ENCODE measurements around the gene MEGF11.

The MEGF11 gene

GRCh38 chr15:66210684-66211083 is 42.9 kb downstream of the MEGF11 start:
- Histone ChIP-seq H3K9me3 (no peaks in the 10 kb centered on the region; the same call in 1 of the 2 replicates), H3K36me3 (replicated peaks) (no peaks in the 10 kb centered on the region), H3K4me3 (no peak overlapping the region), H3K27me3 (ENCODE audit: low read depth) (peaks cover 37% of the 10 kb centered on the region), H3K4me1 (no peaks in the 10 kb centered on the region)
- in situ Hi-C loops (cut with MboI; ENCODE audit: low sequenced_read_pairs), result no loop called here
- DNase-seq (ENCODE audit: low spot score in 2 of 2), result no peak

DNA sequence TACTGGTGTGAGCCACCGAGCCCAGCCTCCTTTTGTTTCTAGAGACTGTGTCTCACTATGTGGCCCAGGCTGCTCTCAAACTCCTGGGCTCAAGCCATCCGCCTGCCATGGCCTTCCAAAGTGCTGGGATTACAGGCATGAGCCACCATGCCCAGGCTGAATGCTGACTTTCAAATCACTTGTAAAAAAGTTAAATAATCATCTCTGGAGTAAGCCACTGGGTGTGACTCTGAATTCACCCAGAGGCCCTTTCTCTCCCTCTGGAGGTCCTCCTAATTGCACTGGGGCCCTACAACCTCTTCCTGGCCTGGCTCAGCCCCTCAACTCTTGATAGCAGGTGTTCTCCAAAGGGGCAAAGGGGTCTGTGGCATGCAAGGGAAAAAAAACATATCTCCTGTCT is 54.8 kb downstream of the MEGF11 start:
- DNase-seq (ENCODE audit: low spot score in 2 of 2), result no peak
- no peaks in the 10 kb centered on the region for H3K9me3 ChIP-seq
- peaks cover 20% of the 10 kb centered on the region for H3K27me3 ChIP-seq (ENCODE audit: low read depth)
- H3K4me3 ChIP-seq, result no peak overlapping the region
- no peaks in the 10 kb centered on the region for H3K4me1 ChIP-seq
- in situ Hi-C loops (cut with MboI; ENCODE audit: low sequenced_read_pairs), result no loop called here
- no peaks in the 10 kb centered on the region for H3K36me3 ChIP-seq (replicated peaks)

GRCh38 chr15:66196602-66197001 is 56.9 kb downstream of the MEGF11 start:
- in situ Hi-C loops (cut with MboI; ENCODE audit: low sequenced_read_pairs), result no loop called here
- Histone ChIP-seq H3K36me3 (replicated peaks) (no peaks in the 10 kb centered on the region), H3K4me3 (no peak overlapping the region), H3K9me3 (no peaks in the 10 kb centered on the region), H3K27me3 (ENCODE audit: low read depth) (peaks cover 29% of the 10 kb centered on the region), H3K4me1 (no peaks in the 10 kb centered on the region)
- no peak for DNase-seq (ENCODE audit: low spot score in 2 of 2)

GRCh38 chr15:66195621-66196230 is 57.8 kb downstream of the MEGF11 start:
- Histone ChIP-seq H3K9me3 (no peaks in the 10 kb centered on the region), H3K27me3 (ENCODE audit: low read depth) (peaks cover 32% of the 10 kb centered on the region), H3K4me1 (no peaks in the 10 kb centered on the region), H3K36me3 (replicated peaks) (no peaks in the 10 kb centered on the region), H3K4me3 (no peak overlapping the region)
- in situ Hi-C loops (cut with MboI; ENCODE audit: low sequenced_read_pairs), result no loop called here
- DNase-seq (ENCODE audit: low spot score in 2 of 2), result no peak

DNA sequence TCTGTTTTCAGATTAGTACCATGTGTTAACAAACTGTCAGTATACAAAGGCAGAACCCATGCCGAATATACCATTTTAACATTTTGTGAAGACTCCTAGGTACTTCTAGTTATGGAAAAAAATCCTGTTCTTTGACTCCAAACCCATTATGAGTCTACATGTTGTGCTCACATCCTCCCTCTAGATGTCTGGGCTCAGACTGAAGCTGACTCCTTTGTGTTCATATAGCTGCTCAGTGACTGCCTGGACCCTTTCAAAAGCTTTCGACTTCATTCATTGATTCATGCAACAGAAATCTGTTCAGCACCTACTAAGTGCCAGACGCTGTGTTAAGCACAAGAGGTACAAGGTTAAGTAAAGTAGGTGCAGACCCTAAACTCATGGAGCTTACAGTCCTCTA is 60.5 kb downstream of the MEGF11 start:
- Histone ChIP-seq H3K36me3 (replicated peaks) (no peaks in the 10 kb centered on the region), H3K4me3 (no peak overlapping the region), H3K9me3 (no peaks in the 10 kb centered on the region), H3K27me3 (ENCODE audit: low read depth) (peaks cover 40% of the 10 kb centered on the region), H3K4me1 (no peaks in the 10 kb centered on the region)
- DNase-seq (ENCODE audit: low spot score in 2 of 2), result no peak
- in situ Hi-C loops (cut with MboI; ENCODE audit: low sequenced_read_pairs), result no loop called here

DNA sequence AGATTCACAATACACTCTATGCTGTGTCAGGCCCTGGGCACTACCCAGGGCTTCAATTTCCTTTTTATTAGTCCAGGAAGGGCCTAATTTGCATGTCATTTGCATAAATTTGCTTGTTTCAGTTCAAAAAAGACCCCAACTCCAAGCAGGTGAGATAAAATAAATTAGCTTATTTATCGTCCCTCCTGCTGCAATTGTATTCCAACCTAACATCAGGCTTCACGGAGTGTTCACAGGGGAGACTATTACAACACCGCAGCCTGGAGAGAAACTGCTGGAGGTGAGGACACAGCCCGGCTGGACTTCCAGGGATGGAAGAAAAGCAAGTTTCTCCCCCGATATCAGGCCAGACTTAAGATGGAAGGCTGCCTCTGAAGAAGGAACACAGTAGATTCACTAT is 62.8 kb downstream of the MEGF11 start:
- in situ Hi-C loops (cut with MboI; ENCODE audit: low sequenced_read_pairs), result no loop called here
- Histone ChIP-seq H3K27me3 (ENCODE audit: low read depth) (peaks cover 54% of the 10 kb centered on the region), H3K4me3 (no peak overlapping the region), H3K36me3 (replicated peaks) (no peaks in the 10 kb centered on the region), H3K9me3 (no peaks in the 10 kb centered on the region), H3K4me1 (no peaks in the 10 kb centered on the region)
- no peak for DNase-seq (ENCODE audit: low spot score in 2 of 2)

GRCh38 chr15:66189291-66189690 is 64.3 kb downstream of the MEGF11 start:
- no peaks in the 10 kb centered on the region for H3K9me3 ChIP-seq
- H3K4me3 ChIP-seq, result no peak overlapping the region
- DNase-seq (ENCODE audit: low spot score in 2 of 2), result no peak
- in situ Hi-C loops (cut with MboI; ENCODE audit: low sequenced_read_pairs), result no loop called here
- peaks cover 68% of the 10 kb centered on the region for H3K27me3 ChIP-seq (ENCODE audit: low read depth)
- H3K36me3 ChIP-seq (replicated peaks), result no peaks in the 10 kb centered on the region
- H3K4me1 ChIP-seq, result no peaks in the 10 kb centered on the region

- Histone ChIP-seq H3K27me3 (ENCODE audit: low read depth) (peaks cover 68% of the 10 kb centered on the region), H3K9me3 (no peaks in the 10 kb centered on the region), H3K36me3 (replicated peaks) (no peaks in the 10 kb centered on the region), H3K4me1 (no peaks in the 10 kb centered on the region), H3K4me3 (no peak overlapping the region)
- DNase-seq (ENCODE audit: low spot score in 2 of 2), result no peak
- in situ Hi-C loops (cut with MboI; ENCODE audit: low sequenced_read_pairs), result no loop called here
Observed at GRCh38 chr15:66188464-66188863, 65.1 kb downstream of the MEGF11 start.

GRCh38 chr15:66187271-66187670 is 66.3 kb downstream of the MEGF11 start:
- Histone ChIP-seq H3K9me3 (no peaks in the 10 kb centered on the region), H3K36me3 (replicated peaks) (no peaks in the 10 kb centered on the region), H3K4me1 (no peaks in the 10 kb centered on the region), H3K4me3 (no peak overlapping the region), H3K27me3 (ENCODE audit: low read depth) (peaks cover 74% of the 10 kb centered on the region)
- in situ Hi-C loops (cut with MboI; ENCODE audit: low sequenced_read_pairs), result no loop called here
- DNase-seq (ENCODE audit: low spot score in 2 of 2), result no peak

DNA sequence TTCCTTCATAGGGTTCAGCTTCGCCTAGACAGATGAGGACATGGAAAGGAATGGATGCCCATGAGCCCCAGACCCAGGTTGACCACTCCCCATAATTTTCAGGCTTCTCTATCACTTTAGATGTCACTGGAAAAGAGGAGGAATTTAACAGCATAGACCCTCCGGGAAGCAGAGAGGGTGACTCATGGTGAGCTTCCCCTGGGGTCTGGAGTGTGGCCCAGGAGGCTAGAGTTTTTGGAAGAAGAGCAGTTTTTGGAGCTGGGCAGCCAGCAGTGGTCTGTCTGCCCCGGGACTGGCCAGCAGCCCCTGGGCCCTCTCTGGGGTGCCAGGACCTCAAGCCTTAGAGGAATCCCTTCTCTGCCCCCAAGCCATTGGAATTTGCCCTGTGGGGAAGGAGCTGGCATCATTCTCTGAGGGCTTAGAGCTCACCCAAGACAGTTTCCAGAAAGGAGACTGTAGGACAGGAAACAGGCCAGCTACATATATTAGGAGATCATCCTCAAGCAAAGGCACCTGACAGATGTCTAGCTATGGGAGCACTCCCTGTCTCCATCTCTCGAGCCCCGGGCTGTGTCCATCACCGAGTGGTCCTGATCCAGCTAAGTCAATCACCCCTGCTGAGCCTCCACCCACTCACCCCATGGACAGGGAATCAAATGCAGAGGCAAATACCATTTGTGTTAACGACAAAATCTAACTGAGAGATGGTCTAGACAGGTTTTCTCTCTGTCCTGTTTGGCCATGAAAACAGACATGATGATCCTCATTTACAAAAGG is 67.3 kb downstream of the MEGF11 start:
- Histone ChIP-seq H3K4me1 (no peaks in the 10 kb centered on the region), H3K9me3 (no peaks in the 10 kb centered on the region), H3K36me3 (replicated peaks) (no peaks in the 10 kb centered on the region), H3K27me3 (ENCODE audit: low read depth) (peaks cover 83% of the 10 kb centered on the region), H3K4me3 (no peak overlapping the region)
- in situ Hi-C loops (cut with MboI; ENCODE audit: low sequenced_read_pairs), result no loop called here
- DNase-seq (ENCODE audit: low spot score in 2 of 2), result no peak

DNA sequence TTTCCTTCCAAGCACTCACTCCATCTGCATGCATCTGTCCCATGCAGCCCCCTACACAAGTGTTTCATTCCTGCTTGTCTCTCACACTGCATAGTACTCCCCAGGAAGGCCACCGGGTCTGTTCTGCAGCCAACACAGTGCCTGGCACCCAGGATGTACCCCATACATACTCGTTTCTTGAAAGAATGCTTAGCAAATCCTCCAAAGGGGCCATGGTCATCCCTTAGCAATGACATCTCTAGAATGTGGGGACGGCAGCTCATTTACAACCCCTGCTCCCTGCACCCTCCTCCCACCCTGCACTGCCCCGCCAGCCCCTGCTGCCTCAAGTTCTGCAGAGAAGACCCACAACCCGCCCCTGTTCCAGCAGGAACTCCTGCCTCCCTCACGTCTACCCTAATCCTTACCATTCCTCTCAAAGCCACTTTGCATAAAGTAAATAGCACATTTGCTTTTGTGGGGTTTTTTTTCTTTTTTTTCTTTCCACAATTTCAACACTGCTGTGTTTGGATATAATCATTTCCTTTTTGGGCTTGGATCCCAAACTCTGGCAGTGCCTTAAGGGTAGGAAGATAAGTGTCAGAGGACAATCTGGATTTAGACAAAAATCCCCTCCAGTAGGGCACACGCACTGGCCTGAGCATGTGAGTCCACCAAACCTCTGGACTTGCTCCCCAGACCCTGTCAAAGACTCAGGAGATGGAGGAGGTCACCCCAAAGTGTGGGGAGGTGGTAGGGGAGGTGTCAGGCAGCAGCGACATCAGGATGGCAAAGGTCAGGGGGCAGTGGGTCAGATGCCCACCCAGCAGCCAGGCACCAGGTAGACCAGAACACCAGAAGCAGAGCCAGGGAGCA is 68.4 kb downstream of the MEGF11 start:
- Histone ChIP-seq H3K27me3 (ENCODE audit: low read depth) (peaks cover 87% of the 10 kb centered on the region), H3K36me3 (replicated peaks) (no peaks in the 10 kb centered on the region), H3K9me3 (no peaks in the 10 kb centered on the region), H3K4me3 (no peak overlapping the region), H3K4me1 (no peaks in the 10 kb centered on the region)
- no peak for DNase-seq (ENCODE audit: low spot score in 2 of 2)
- in situ Hi-C loops (cut with MboI; ENCODE audit: low sequenced_read_pairs), result no loop called here

DNA sequence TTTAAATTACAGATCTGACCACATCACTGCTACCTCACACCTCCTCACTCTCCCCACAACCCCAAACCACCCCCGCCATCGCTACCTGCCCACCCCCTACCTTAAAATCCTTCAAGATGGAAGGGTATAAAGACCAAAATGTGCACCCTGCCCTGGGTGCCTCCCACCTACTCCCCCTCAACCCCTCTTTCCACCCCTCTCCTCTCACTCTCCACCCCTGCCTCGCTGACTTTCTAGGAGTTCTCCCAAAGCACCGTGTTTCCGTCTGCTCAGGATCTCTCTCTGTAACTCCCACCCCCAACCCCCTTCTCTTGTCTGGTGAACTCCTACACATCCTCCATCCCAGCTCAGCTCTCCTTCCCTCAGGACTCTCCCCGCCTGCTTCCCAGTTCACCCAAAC is 69.1 kb downstream of the MEGF11 start:
- H3K9me3 ChIP-seq, result no peaks in the 10 kb centered on the region
- H3K4me1 ChIP-seq, result no peaks in the 10 kb centered on the region
- in situ Hi-C loops (cut with MboI; ENCODE audit: low sequenced_read_pairs), result no loop called here
- no peaks in the 10 kb centered on the region for H3K36me3 ChIP-seq (replicated peaks)
- peaks cover 84% of the 10 kb centered on the region for H3K27me3 ChIP-seq (ENCODE audit: low read depth)
- DNase-seq (ENCODE audit: low spot score in 2 of 2), result no peak
- H3K4me3 ChIP-seq, result no peak overlapping the region

DNA sequence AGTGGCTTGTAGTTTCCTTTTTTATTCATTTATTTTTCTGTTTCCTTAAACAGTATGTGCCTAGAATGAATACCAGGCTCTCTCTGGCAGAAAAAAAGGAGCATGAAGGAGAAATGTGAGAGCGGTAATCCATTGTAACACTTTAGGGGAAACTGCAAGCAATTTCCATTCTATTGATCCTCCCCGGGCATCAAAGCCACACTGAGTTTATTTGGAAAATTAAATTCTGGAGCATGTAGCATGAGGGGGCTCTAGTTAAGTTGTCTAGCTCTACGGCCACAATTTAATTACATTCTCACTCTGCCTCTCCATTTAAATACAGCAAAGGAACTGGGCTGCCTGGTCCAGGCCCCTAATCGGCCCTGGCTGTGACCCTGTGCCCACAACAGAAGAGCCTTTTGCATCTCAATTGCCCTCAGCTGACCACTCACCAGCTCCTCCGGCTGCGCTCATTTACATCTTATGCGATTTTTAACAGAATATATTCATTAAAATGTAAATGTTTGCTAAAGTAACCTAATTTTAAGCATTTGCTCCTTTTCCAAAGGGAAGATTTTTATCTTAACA is 72.9 kb downstream of the MEGF11 start:
- peaks cover 95% of the 10 kb centered on the region for H3K27me3 ChIP-seq (ENCODE audit: low read depth)
- in situ Hi-C loops (cut with MboI; ENCODE audit: low sequenced_read_pairs), result no loop called here
- H3K9me3 ChIP-seq, result no peaks in the 10 kb centered on the region
- H3K4me1 ChIP-seq, result no peaks in the 10 kb centered on the region
- no peak for DNase-seq (ENCODE audit: low spot score in 2 of 2)
- no peaks in the 10 kb centered on the region for H3K36me3 ChIP-seq (replicated peaks)
- H3K4me3 ChIP-seq, result no peak overlapping the region

GRCh38 chr15:66178531-66178910 is 75.0 kb downstream of the MEGF11 start:
- in situ Hi-C loops (cut with MboI; ENCODE audit: low sequenced_read_pairs), result no loop called here

More at GRCh38 chr15:66178531-66178910, 75.0 kb downstream of the MEGF11 start:
- Histone ChIP-seq H3K4me1 (no peaks in the 10 kb centered on the region), H3K9me3 (no peaks in the 10 kb centered on the region), H3K36me3 (replicated peaks) (no peaks in the 10 kb centered on the region), H3K27me3 (ENCODE audit: low read depth) (peaks cover 95% of the 10 kb centered on the region), H3K4me3 (no peak overlapping the region)
- no peak for DNase-seq (ENCODE audit: low spot score in 2 of 2)
